OCI-LY3 (cell line): ENCODE data around the gene ACACB.

Source experiments
- CTCF ChIP-seq: fragments of 200-600, 300-600 bp; sonication (generic); IDR thresholded peaks from 2 replicates; pipeline ENCODE4 v1.5.1; 2014; ENCODE audit warnings: antibody characterized with exemption, low read length, low read depth
- EZH2phosphoT487 ChIP-seq: fragments of 200-600 bp; shearing (Covaris generic); IDR thresholded peaks from 2 replicates; pipeline ENCODE4 v1.6.1; 2018; ENCODE audit warnings: antibody characterized with exemption, mixed run types, low read depth

- TF ChIP-seq CTCF: no peak
- TF ChIP-seq EZH2phosphoT487: no peak
Measured at GRCh38 chr12:109296431-109296830, 180.0 kb downstream of the ACACB start.
